NT2/D1 (cell line): ENCODE data around the gene VSTM2B.

Source experiments
- SUZ12 ChIP-seq: IDR thresholded peaks from 2 replicates; pipeline ENCODE4 v1.6.1; 2011; ENCODE audit not compliant: insufficient read length, insufficient read depth; ENCODE audit errors: extremely low read depth
- YY1 ChIP-seq: IDR thresholded peaks from 2 replicates; pipeline ENCODE4 v1.6.1; 2011; ENCODE audit not compliant: insufficient read length, insufficient read depth
- ZNF274 ChIP-seq: IDR thresholded peaks from 2 replicates; pipeline ENCODE4 v1.6.1; 2011; ENCODE audit warnings: mild to moderate bottlenecking, low read depth, low read length

- TF ChIP-seq YY1 = no peak
- TF ChIP-seq ZNF274 = no peak
- TF ChIP-seq SUZ12 = no peak
These were observed 84.4 kb downstream of the VSTM2B start for GRCh38 chr19:29610213-29610573.
